ENCODE data around the gene NMNAT1.
"Not testable (repeated sequence)": the region's sequence is repeated elsewhere in the genome, so short reads cannot be mapped to it uniquely, and the experiment has no call there.

DNA sequence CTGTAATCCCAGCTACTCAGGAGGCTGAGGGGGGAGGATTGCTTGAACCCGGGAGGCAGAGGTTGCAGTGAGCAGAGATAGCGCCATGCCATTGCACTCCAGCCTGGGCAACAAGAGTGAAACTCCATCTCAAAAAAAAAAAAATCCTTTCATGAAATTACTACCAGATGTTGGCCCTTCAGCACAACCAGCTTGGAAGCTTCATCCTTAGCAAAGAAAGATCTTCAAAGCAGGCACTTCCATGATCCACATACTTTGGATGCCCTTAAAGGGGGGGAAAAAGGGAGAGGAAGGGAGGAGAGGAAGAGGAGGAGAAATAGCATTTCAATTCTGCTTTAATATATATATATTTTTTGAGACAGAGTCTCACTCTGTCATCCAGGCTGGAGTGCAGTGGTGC is 77.4 kb downstream of the NMNAT1 start:
- TF ChIP-seq, protein P1, sequence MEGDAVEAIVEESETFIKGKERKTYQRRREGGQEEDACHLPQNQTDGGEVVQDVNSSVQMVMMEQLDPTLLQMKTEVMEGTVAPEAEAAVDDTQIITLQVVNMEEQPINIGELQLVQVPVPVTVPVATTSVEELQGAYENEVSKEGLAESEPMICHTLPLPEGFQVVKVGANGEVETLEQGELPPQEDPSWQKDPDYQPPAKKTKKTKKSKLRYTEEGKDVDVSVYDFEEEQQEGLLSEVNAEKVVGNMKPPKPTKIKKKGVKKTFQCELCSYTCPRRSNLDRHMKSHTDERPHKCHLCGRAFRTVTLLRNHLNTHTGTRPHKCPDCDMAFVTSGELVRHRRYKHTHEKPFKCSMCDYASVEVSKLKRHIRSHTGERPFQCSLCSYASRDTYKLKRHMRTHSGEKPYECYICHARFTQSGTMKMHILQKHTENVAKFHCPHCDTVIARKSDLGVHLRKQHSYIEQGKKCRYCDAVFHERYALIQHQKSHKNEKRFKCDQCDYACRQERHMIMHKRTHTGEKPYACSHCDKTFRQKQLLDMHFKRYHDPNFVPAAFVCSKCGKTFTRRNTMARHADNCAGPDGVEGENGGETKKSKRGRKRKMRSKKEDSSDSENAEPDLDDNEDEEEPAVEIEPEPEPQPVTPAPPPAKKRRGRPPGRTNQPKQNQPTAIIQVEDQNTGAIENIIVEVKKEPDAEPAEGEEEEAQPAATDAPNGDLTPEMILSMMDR (IDR thresholded peaks at IDR 0.05): not testable (repeated sequence)
- not testable (repeated sequence) for TF ChIP-seq POLR2AphosphoS5 (IDR thresholded peaks at IDR 0.05); POLR2A (IDR thresholded peaks at IDR 0.05); EP300 (IDR thresholded peaks at IDR 0.05; ENCODE audit: low read depth)

Data from transverse colon (tissue), 4 donors.